GM12878 (cell line): Measurements from ENCODE around the gene TESMIN. TPM values are rescaled to one million over a fixed set of nuclear protein-coding genes. Genes with fewer than 3 reads are reported as not detected.

Source experiments
- ATAC-seq: fragments of 200-7000 bp; cut with Tn5 transposase; 3 replicates; pipeline ENCODE4 v1.9.1; 2020; ENCODE audit warnings: mild to moderate bottlenecking, moderate library complexity
- BruUV-seq: library from RNA; stranded (reverse); fragments of 400-500 nt; replicated peaks from 2 replicates; lab custom pipeline; 2021; lab: Mats Ljungman, UMichigan
- CTCF ChIA-PET: fragments of 300-600 bp; sonication (Branson Sonifier 250); formaldehyde crosslinking; extraction: SDS; loops from one replicate; lab custom pipeline; 2021; ENCODE audit warnings: inconsistent platforms; lab: Yijun Ruan, JAX
- POLR2A ChIA-PET: fragments of 350-600 bp; formaldehyde crosslinking; extraction: SDS; loops from one replicate; lab custom pipeline; 2021; ENCODE audit warnings: inconsistent platforms; lab: Charles Lee
- RAD21 ChIA-PET: fragments of 300-600 bp; sonication (Branson Sonifier 250); formaldehyde crosslinking; loops from one replicate; lab custom pipeline; 2023; ENCODE audit warnings: antibody characterized with exemption; ENCODE audit not compliant: unreplicated experiment; lab: Charles Lee
- SMC1A ChIA-PET: fragments of 300-600 bp; sonication (Branson Sonifier 250); formaldehyde crosslinking; loops from one replicate; lab custom pipeline; 2023; ENCODE audit not compliant: unreplicated experiment, uncharacterized antibody; lab: Charles Lee
- DNase-seq: peaks from one replicate; pipeline ENCODE4 v3.0.0-alpha.2; 2011; ENCODE audit warnings: low read depth, low spot score
- FAIRE-seq: peaks from 3 replicates; lab custom pipeline; 2011; peaks lifted over from hg19 to GRCh38; lab: Jason Lieb, UNC
- H2AFZ ChIP-seq: 2 replicates; pipeline ENCODE4 v1.6.0; 2011; ENCODE audit warnings: low read depth, low read length, control low read depth; ENCODE audit not compliant: control insufficient read depth
- H3K27ac ChIP-seq: 2 replicates; pipeline ENCODE4 v1.5.1; 2011; ENCODE audit warnings: control low read depth; ENCODE audit not compliant: control insufficient read depth, insufficient read depth
- H3K27me3 ChIP-seq, 2 experiments: replicated peaks in 1 of 2; 2 replicates each; pipeline versions ENCODE4 v1.6.0 to v1.6.1; 2011; ENCODE audit warnings: low read length in 1 of 2; ENCODE audit not compliant: control insufficient read depth in 2 of 2, insufficient read depth in 2 of 2
- H3K36me3 ChIP-seq, 2 experiments: 2 replicates each; pipeline ENCODE4 v1.5.1; 2011; ENCODE audit warnings: low read length in 1 of 2; ENCODE audit not compliant: control insufficient read depth in 2 of 2, insufficient read depth in 2 of 2
- H3K4me1 ChIP-seq: 2 replicates; pipeline ENCODE4 v1.6.1; 2011; ENCODE audit warnings: mild to moderate bottlenecking, low read length, moderate library complexity, mixed read lengths; ENCODE audit not compliant: control insufficient read depth, insufficient read depth
- H3K4me2 ChIP-seq: 2 replicates; pipeline ENCODE4 v1.6.0; 2011; ENCODE audit warnings: control low read depth; ENCODE audit not compliant: control insufficient read depth, insufficient read depth
- H3K4me3 ChIP-seq: fragments of 200-600 bp; sonication (generic); 2 replicates; pipeline ENCODE4 v1.5.1; 2016
- H3K79me2 ChIP-seq: 2 replicates; pipeline ENCODE4 v1.6.0; 2011; ENCODE audit warnings: low read length; ENCODE audit not compliant: control insufficient read depth, insufficient read depth
- H3K9ac ChIP-seq: 2 replicates; pipeline ENCODE4 v1.8.0; 2011; ENCODE audit warnings: low read length, control low read depth, mixed read lengths; ENCODE audit not compliant: control insufficient read depth, insufficient read depth
- H3K9me3 ChIP-seq: replicated peaks from 3 replicates; pipeline ENCODE4 v1.5.1; 2011; ENCODE audit warnings: mild to moderate bottlenecking, low read length; ENCODE audit not compliant: control insufficient read depth, insufficient read depth
- H4K20me1 ChIP-seq: 2 replicates; pipeline ENCODE4 v1.6.0; 2011; ENCODE audit not compliant: control insufficient read depth, insufficient read depth
- ASH2L ChIP-seq: fragments of 300-600, 200-600 bp; sonication (generic); IDR thresholded peaks from 2 replicates; pipeline ENCODE4 v1.6.1; 2017; ENCODE audit warnings: low read depth, mild to moderate bottlenecking, borderline replicate concordance
- BRCA1 ChIP-seq: IDR thresholded peaks from 2 replicates; pipeline ENCODE4 v1.6.1; 2011; ENCODE audit warnings: low read depth, low read length, improper control_type of control experiment
- HSF1 ChIP-seq: fragments of 150-350 bp; IDR thresholded peaks from 2 replicates; pipeline ENCODE4 v1.6.1; 2014; ENCODE audit warnings: mild to moderate bottlenecking, low read depth, low read length
- KAT2A ChIP-seq: conservative IDR thresholded peaks from 2 replicates; pipeline ENCODE4 v1.6.1; 2011; ENCODE audit warnings: low read depth, low read length; ENCODE audit not compliant: control insufficient read depth
- MLLT1 ChIP-seq: fragments of 450-650 bp; IDR thresholded peaks from 2 replicates; pipeline ENCODE4 v1.6.1; 2016; ENCODE audit warnings: mild to moderate bottlenecking
- MTA3 ChIP-seq: IDR thresholded peaks from 2 replicates; pipeline ENCODE4 v1.6.1; 2012; ENCODE audit warnings: low read length, inconsistent platforms, borderline replicate concordance
- RCOR1 ChIP-seq: conservative IDR thresholded peaks from 2 replicates; pipeline ENCODE4 v1.6.1; 2012; ENCODE audit warnings: low read depth, low read length, improper control_type of control experiment
- SREBF2 ChIP-seq: IDR thresholded peaks from 2 replicates; pipeline ENCODE4 v1.6.1; 2012; ENCODE audit warnings: mild to moderate bottlenecking, low read length
- WRNIP1 ChIP-seq: IDR thresholded peaks from 2 replicates; pipeline ENCODE4 v1.6.1; 2011; ENCODE audit warnings: low read depth, low read length, improper control_type of control experiment, borderline replicate concordance
- WGBS: methylation state at CpG from one replicate; pipeline ENCODE4 v1.1.6; 2016; ENCODE audit warnings: low lambda C conversion rate; ENCODE audit not compliant: insufficient replicate concordance, insufficient coverage; ENCODE audit errors: missing lambda C conversion rate; 5-methylcytosine and 5-hydroxymethylcytosine counted together
- in situ Hi-C: fragments of 300-500 bp; cut with MboI; formaldehyde crosslinking; loops from 9 replicates; pipeline ENCODE4 v1.14.3; 2018; ENCODE audit warnings: mixed read lengths
- intact Hi-C: fragments of 100-400 bp; cut with micrococcal nuclease; formaldehyde crosslinking; loops from one replicate; pipeline ENCODE4 v1.14.2; 2022; ENCODE audit not compliant: unreplicated experiment
- polyA plus RNA-seq, 11 experiments: library from polyadenylated mRNA; depleted of rRNA in 4 of 11; unstranded in 6 of 11; stranded (reverse) in 5 of 11; fragments of >200 nt; fragmentation: Nextera tagmentation in 4 of 11; fragmentation: Illumina TruSeq in 1 of 11; extraction: Ambion mirVana in 4 of 11; extraction: Trizol in 1 of 11; gene quantifications; 1 replicate in 1 of 11; 2 replicates in 10 of 11; pipeline versions ENCODE4 v1.2.1 to v1.2.3, GENCODE V29; 2011 to 2016; ENCODE audit warnings: inconsistent platforms in 2 of 11, missing spikeins in 2 of 11, low read depth in 1 of 11
- total RNA-seq, 4 experiments: library from RNA; depleted of rRNA in 3 of 4; stranded (reverse); fragments of >200 nt in 3 of 4; fragmentation: Illumina TruSeq in 1 of 4; extraction: Trizol in 1 of 4; gene quantifications; 2 replicates each; pipeline versions ENCODE4 v1.2.1 to v1.2.3, GENCODE V29; 2013 to 2021

Gene TESMIN
- total and polyA plus RNA-seq, 10 of the 15 experiments (the other 5 are each of a cell fraction or from before 2014, with no cell fraction given): 0.31 to 3.4 (median 1.2) TPM; not detected in 1

DNA sequence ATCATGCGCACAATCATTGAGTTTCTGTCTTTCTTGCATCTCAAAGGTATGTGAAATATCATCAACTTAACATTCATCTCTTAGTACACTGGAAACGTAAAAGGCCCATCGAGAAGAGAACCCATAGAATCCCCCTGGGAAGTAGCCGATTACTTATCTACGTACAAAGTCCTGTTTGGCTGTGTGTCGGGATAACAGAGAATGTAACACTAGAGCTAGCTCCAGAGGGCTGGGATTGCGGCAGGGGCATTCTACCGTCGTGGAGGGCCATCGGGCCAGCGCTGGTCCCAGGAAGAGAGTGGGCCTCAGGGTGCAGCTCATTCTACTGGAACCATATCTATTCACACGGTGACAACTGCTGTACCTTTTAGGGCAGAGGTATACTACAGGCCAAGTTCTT is 62.4 kb downstream of the TESMIN start:
- in situ Hi-C loops (no loop called here), intact Hi-C loops (no loop called here)
- Histone ChIP-seq H3K4me1 (no peaks in the 10 kb centered on the region), H4K20me1 (no peaks in the 10 kb centered on the region), H3K4me2 (no peak overlapping the region), H3K27me3 (peaks cover 11 to 16% of the 10 kb centered on the region in 2 experiments), H3K4me3 (no peak overlapping the region), H3K79me2 (no peaks in the 10 kb centered on the region), H3K27ac (no peak overlapping the region), H2AFZ (no peak overlapping the region), H3K9me3 (no peaks in the 10 kb centered on the region), H3K9ac (no peak overlapping the region), H3K36me3 (no peaks in the 10 kb centered on the region)
- POLR2A ChIA-PET: no interaction called here
- CTCF ChIA-PET: no interaction called here
- BruUV-seq: no TSS peak
- no peak for DNase-seq
- SMC1A ChIA-PET: no interaction called here
- RAD21 ChIA-PET: no interaction called here
- no peak for FAIRE-seq
- TF ChIP-seq RCOR1 (no peak), BRCA1 (no peak), ASH2L (no peak), SREBF2 (no peak), KAT2A (no peak), WRNIP1 (no peak), HSF1 (no peak), MLLT1 (no peak), MTA3 (no peak)
- no peak for ATAC-seq
- WGBS: 44% methylated on average over 12 of the region's 12 CpGs
